ENCODE results near the gene GRK1.
"Not testable (repeated sequence)": the region's sequence is repeated elsewhere in the genome, so short reads cannot be mapped to it uniquely, and the experiment has no call there.

GRK1 gene

DNA sequence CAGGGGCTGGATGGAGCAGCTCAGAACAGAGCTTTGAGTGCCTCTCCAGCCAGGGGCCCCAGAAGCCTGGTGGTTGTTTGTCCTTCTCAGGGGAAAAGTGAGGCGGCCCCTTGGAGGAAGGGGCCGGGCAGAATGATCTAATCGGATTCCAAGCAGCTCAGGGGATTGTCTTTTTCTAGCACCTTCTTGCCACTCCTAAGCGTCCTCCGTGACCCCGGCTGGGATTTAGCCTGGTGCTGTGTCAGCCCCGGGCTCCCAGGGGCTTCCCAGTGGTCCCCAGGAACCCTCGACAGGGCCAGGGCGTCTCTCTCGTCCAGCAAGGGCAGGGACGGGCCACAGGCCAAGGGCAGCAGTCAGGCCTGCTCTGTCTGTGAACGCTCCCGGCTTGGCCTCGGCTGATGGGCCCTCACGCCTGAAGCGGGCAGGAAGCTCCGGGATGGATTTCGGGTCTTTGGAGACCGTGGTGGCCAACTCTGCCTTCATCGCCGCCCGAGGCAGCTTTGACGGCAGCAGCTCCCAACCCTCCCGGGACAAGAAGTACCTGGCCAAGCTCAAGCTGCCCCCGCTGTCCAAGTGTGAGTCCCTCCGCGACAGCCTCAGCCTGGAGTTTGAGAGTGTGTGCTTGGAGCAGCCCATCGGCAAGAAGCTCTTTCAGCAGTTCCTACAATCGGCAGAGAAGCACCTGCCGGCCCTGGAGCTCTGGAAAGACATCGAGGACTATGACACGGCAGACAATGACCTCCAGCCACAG is at the start of gene GRK1:
TSS of gene GRK1 (plus strand) at position 269 of the 751 bp plus-strand sequence. CDS start at position 437, 168 bp downstream.
- FAIRE-seq, result no peak

- no peak for FAIRE-seq
Measured at GRCh38 chr13:113617961-113618360, 49.1 kb upstream of the GRK1 start.

- no peak for FAIRE-seq
Measured at GRCh38 chr13:113618455-113618854, 48.6 kb upstream of the GRK1 start.

DNA sequence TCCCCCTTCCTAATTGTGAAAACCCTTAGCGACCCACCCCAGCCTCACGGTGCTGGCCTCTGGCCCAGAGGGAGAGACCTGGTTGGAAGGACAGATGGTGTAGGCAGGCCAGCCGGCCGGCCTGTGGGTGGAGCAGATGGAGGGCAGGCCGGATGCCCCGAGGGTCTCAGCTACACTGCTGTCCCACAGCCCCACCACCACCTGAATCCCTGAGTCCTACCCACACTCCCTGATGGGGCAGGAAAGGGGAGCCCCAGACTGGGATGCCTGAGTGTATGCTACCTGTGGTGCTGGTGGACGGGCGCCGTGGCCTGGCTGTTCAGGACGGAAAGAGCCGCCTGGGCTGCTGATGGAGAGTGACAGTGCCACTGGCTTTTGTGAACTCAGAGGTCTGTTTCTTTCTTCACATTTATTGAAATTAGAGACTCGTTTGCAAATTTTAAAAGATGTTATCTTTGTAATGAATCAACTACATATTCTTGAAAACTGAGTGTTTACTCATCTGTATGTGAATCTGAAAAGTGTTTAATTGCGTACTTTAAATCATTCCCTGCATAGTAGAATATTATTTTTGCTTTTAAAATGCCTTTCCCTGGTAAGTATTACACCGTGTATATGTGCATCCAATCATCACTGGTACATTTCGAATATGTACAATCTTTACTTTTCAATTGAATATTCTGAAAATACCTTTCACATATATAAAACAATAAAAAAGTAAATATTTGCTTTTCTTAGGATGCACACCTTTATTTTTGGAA is 46.8 kb upstream of the GRK1 start:
- FAIRE-seq, result no peak

- no peak for FAIRE-seq
Measured at GRCh38 chr13:113621046-113621445, 46.0 kb upstream of the GRK1 start.

DNA sequence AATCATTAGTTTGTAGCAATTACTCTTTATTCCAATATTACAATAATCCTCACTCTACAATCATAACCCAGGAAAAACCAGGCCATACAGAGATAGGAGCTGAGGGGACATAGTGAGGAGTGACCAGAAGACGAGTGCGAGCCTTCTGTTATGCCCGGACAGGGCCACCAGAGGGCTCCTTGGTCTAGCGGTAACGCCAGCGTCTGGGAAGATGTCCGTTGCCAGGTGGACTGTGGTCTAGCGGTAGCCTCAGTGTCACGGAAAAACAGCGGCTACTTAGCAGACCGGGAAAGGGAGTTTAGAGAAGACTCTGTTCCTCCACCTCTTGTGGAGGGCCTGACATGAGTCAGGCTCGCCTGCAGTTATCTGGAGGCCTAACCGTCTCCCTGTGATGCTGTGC is 45.5 kb upstream of the GRK1 start:
- FAIRE-seq, result not testable (repeated sequence)

DNA sequence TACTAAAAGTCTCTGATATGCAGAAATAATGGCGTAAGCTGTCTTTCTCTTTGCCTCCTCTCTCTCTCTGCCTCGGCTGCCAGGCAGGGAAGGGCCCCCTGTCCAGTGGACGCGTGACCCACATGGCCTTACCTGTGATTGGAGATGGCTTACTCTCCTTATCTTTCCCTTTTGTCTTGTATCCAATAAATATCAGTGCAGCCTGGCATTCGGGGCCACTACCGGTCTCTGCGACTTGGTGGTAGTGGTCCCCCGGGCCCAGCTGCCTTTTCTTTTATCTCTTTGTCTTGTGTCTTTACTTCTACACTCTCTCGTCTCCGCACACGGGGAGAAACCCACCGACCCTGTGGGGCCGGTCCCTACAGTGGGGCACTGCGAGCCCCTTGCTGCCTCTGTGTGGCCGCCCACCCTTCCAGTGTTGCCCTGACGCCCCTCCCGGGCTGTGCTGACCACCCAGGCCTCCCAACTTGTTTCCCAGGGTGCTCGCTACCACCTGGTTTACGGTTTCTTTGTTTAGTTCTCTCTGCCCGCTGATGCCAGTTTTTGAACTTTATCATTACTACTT is 45.0 kb upstream of the GRK1 start:
- FAIRE-seq, result not testable (repeated sequence)

DNA sequence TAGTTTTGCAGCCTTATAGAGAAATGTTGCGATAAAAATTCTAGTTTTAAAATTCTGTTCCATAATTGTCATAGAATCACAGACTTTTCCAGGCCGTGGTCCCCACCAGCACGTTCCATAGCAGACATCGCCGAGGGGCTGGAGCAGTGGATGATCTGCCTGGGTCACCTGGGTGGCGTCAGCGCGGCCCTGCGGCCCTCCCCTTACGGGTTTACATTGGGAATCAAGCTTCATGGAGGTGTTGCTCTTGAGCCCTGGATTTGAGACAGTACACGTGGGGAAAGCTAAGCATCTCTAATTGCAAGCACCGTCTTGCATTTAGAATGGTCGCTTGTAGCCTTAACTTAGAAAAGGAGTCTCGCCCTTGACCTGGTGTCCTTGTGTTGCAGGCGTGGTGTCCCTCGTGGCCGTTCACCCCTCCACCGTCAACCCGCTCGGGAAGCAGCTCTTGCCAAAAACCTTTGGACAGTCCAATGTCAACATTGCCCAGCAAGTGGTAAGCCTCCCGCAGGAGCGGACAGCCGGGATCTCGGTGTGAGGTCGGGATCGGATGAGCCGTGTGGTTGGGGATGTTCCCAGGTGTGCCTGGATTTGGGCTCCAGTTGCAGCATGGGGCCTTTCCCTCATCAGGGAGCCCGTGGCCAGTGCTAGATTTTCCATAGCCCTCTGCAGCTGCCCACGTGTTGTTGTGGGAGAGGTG is 44.1 kb upstream of the GRK1 start:
- FAIRE-seq, result no peak

DNA sequence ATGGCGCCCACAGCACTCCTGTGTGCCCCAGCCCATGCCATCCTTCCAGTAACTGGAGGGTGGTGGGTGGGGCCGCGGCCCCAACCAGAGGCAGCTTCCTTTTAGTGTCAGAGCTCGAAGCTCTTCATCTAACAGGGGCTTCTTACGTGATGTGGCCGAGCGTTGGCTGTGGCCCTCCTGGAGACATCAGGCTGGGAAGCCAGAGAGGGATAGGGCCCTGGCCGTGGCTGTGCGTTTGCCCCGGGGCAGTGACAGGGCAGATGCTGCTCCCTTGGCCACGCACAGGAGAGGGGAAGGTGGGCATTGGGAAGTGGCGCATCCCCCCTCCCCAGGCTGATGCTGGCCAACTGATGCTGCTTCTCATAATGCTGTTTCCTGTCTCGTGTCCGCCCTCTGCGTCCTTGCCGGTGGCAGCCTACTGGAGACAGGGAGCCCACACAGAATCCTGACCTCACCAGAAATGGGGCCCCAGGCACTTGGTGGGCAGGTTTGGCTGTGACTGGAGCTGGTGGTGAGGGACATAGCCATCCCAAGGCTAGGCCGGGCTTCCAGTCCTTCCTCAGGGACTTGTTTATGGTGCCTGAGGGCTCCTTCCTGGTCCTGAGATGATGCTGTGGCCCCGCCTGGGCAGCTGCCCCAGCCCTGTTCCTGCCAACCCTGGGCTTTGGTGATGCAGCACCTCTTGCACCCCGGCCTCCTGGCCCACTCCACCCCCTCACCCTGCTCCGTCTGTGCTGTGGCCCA is 43.4 kb upstream of the GRK1 start:
- FAIRE-seq, result no peak

GRCh38 chr13:113624235-113624587 is 42.8 kb upstream of the GRK1 start:
- FAIRE-seq, result no peak

DNA sequence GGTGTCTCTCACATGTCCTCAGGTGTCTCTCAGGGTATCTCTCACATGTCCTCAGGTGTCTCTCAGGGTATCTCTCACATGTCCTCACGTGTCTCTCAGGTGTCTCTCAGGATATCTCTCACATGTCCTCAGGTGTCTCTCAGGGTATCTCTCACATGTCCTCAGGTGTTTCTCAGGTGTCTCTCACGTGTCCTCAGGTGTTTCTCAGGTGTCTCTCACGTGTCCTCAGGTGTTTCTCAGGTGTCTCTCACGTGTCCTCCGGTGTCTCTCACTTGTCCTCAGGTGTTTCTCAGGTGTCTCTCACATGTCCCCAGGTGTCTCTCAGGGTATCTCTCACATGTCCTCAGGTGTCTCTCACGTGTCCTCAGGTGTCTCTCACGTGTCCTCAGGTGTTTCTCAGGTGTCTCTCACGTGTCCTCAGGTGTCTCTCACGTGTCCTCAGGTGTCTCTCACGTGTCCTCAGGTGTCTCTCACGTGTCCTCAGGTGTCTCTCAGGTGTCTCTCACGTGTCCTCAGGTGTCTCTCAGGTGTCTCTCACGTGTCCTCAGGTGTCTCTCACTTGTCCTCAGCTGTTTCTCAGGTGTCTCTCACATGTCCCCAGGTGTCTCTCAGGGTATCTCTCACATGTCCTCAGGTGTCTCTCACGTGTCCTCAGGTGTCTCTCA is 42.2 kb upstream of the GRK1 start:
- FAIRE-seq, result not testable (repeated sequence)

DNA sequence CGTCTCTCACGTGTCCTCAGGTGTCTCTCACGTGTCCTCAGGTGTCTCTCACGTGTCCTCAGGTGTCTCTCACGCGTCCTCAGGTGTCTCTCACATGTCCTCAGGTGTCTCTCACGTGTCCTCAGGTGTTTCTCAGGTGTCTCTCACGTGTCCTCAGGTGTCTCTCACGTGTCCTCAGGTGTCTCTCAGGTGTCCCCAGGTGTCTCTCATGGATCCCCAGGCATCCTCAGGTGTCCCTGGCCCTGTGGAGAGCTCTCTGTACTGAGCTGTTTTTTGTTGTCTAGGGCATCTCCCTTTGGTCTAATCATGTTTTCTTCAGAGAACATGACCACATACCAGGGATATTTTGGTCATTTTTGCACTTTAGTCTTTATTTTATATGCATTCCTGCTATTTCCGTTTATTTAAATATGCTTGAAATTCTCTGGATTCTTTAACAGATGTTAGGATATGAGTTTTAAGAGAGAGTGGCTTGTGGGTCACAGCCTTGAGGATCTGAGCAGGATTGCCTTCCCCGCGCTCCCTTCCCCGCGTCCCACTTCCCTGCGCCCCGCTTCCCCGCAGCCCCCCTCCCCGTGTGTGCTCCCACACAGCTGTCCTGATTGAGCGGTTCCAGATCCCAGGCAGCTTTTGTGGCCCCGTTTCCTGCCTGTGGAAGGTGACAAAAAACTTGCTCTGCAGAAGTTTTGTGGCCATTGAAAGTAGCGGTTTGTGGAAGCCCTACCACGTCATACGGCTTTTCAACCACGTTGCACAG is 40.9 kb upstream of the GRK1 start:
- no peak for FAIRE-seq

DNA sequence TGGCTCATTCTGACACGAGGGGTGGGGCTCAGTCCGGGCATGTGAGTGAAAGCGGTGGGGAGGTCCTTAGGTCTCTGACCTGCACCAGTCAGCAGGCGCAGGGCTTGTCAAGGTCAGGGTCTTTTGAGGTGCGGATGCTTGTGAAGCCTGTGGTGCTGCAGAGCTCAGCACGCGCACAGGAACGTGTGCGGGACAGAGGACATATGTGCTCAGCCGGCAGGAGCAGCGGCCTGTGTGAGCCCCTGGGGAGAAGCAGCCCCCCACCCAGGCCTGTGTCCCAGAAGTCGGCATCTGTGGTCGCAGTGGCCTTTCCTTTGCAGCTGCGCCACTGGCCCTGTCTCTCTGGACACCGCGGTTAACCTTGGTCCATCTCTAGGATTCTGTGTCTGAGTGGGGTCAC is 39.9 kb upstream of the GRK1 start:
- no peak for FAIRE-seq

DNA sequence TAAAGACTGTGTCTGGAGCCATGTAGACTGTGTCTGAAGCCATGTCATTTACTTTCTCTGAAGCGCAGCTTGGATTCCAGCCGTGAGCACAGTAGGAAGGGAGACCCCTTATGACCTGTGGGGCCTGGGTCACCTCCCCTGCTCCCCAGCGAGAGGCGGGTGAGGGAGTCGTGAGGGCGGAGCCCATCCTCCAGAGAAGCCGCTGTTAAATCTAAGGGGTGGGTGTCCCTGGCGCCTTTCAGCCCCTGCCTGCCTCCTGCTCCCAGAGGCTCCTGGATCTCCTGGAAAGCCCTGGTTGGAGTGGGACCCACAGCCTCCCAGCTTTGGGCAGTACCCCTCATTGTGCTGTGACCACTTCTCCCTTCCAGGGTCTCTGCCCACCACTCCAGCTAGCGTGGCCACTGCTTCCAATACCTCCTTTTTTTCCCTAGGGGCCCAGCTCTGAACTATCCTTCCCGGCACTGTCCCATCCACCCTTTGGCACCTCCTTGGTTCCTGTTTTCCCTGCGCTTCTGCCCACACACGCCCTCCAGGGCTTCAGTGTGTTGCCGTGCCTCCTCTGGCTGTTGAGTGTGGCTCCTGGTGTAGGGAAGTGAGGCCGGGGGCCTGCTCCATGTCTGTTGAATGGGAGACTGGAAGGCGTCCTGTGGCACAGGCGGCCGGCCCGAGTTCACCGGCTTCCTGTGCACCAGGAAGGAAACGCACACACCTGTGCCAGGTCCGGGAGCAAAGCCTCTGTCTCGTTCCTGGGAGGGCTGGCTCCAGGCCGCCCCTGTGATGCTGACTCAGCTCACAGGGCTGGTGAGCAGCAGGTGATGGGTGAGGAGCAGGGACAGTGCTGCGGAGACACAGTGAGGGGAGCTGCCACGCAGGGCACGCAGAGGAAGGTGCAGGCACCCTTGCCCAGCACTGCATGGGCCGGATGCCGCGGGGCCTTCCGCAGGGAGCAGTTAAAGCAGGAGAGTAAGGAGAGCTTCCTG is 38.4 kb upstream of the GRK1 start:
- FAIRE-seq, result no peak

GRCh38 chr13:113629866-113630265 is 37.2 kb upstream of the GRK1 start:
- FAIRE-seq, result no peak

- no peak for FAIRE-seq
Measured at GRCh38 chr13:113630296-113630695, 36.7 kb upstream of the GRK1 start.

DNA sequence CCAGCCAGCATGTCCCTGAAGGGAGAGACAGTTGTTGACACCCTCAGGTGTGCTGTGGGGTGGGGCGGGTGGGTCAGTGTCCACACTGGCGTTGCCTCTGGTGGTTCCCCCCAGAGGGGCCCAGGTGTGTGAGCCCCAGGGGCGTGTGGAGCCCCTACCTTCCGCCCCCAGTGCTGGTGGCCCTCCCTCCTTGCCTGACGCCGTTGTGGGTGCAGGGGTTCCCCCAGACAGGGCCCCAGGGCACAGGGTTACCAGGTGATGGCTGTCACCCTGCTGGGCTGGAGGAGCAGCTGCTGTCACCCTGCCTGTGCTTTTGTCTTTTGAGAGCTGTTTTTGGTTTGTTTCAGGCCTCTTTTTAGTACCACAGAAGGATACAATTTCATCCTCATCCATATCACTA is 36.2 kb upstream of the GRK1 start:
- FAIRE-seq, result no peak

GRCh38 chr13:113631341-113632095 is 35.5 kb upstream of the GRK1 start:
- FAIRE-seq, result no peak

All from colon (tissue), 2 donors.